K562 (cell line): ENCODE results near the gene NOMO2. TPM values are rescaled to one million over a fixed set of nuclear protein-coding genes. Genes with fewer than 3 reads are reported as not detected.
"Not testable (repeated sequence)": the region's sequence is repeated elsewhere in the genome, so short reads cannot be mapped to it uniquely, and the experiment has no call there.

ENCODE experiments used
- ATAC-seq: fragments of 200-7000 bp; cut with Tn5 transposase; 3 replicates; pipeline ENCODE4 v1.9.1; 2020; ENCODE audit warnings: moderate library complexity
- BruUV-seq: library from RNA; stranded (reverse); fragments of 400-500 nt; replicated peaks from 2 replicates; lab custom pipeline; 2021; lab: Mats Ljungman, UMichigan
- CTCF ChIA-PET: fragments of 300-600 bp; formaldehyde crosslinking; extraction: SDS; loops from one replicate; lab custom pipeline; 2021; ENCODE audit warnings: low intra/inter-chr PET ratio; lab: Yijun Ruan, JAX
- POLR2A ChIA-PET: fragments of 300-600, 350-650 bp; sonication (Branson Sonifier 250); formaldehyde crosslinking; extraction: SDS; loops from one replicate; lab custom pipeline; 2021; ENCODE audit warnings: antibody characterized with exemption, inconsistent platforms; lab: Yijun Ruan, JAX
- DNase-seq, 4 experiments: peaks; one replicate each; pipeline versions ENCODE4 v3.0.0 to v3.0.0-alpha.2; 2011 to 2018; ENCODE audit warnings: low spot score in 3 of 4, mixed read lengths in 3 of 4; ENCODE audit errors: extremely low read depth in 1 of 4
- FAIRE-seq: peaks from 2 replicates; lab custom pipeline; 2011; peaks lifted over from hg19 to GRCh38; lab: Jason Lieb, UNC
- H2AFZ ChIP-seq: 2 replicates; pipeline ENCODE4 v1.6.0; 2011; ENCODE audit warnings: low read depth, low read length, control low read depth, inconsistent platforms
- H3K27ac ChIP-seq: fragments of 200-600 bp; 3 replicates; pipeline ENCODE4 v1.8.0; 2011; ENCODE audit warnings: low read depth, mild to moderate bottlenecking, control low read depth, inconsistent platforms, low read length, moderate library complexity, mixed read lengths; ENCODE audit errors: extremely low read depth
- H3K27me3 ChIP-seq, 2 experiments: fragments of 300-600 bp in 1 of 2; 2 replicates in 1 of 2; 3 replicates in 1 of 2; pipeline versions ENCODE4 v1.6.0 to v1.8.0; 2011; ENCODE audit warnings: inconsistent platforms in 2 of 2, low read length in 2 of 2, mild to moderate bottlenecking in 1 of 2, mixed read lengths in 1 of 2, moderate library complexity in 1 of 2; ENCODE audit not compliant: control insufficient read depth in 2 of 2, insufficient read depth in 2 of 2
- H3K36me3 ChIP-seq: fragments of 300-600 bp; 3 replicates; pipeline ENCODE4 v1.8.0; 2011; ENCODE audit warnings: mild to moderate bottlenecking, low read length, inconsistent platforms; ENCODE audit not compliant: control insufficient read depth, insufficient read depth
- H3K4me1 ChIP-seq, 2 experiments: fragments of 200-600 bp in 1 of 2; replicated peaks in 1 of 2; 2 replicates in 1 of 2; 3 replicates in 1 of 2; pipeline versions ENCODE4 v1.5.1 to v1.8.0; 2011; ENCODE audit warnings: inconsistent platforms in 2 of 2, low read length in 2 of 2, mild to moderate bottlenecking in 1 of 2, mixed read lengths in 1 of 2, moderate library complexity in 1 of 2; ENCODE audit not compliant: control insufficient read depth in 2 of 2, insufficient read depth in 2 of 2
- H3K4me2 ChIP-seq: 2 replicates; pipeline ENCODE4 v1.6.1; 2011; ENCODE audit warnings: low read length, control low read depth, inconsistent platforms, mixed read lengths; ENCODE audit not compliant: insufficient read depth
- H3K4me3 ChIP-seq: fragments of 200-600 bp; sonication (generic), shearing (Covaris generic); 2 replicates; pipeline ENCODE4 v1.5.1; 2016; ENCODE audit warnings: control low read depth, inconsistent platforms
- H3K79me2 ChIP-seq: fragments of 200-600 bp; 3 replicates; pipeline ENCODE4 v1.8.0; 2011; ENCODE audit warnings: low read length, inconsistent platforms; ENCODE audit not compliant: control insufficient read depth, insufficient read depth
- H3K9ac ChIP-seq, 2 experiments: 2 replicates each; pipeline versions ENCODE4 v1.6.0 to v1.6.1; 2011; ENCODE audit warnings: low read depth in 2 of 2, low read length in 2 of 2, control low read depth in 1 of 2, inconsistent platforms in 1 of 2, mild to moderate bottlenecking in 1 of 2, mixed read lengths in 1 of 2; ENCODE audit not compliant: insufficient read depth in 1 of 2
- H3K9me1 ChIP-seq: one replicate; pipeline ENCODE4 v1.6.0; 2011; ENCODE audit warnings: inconsistent platforms, mild to moderate bottlenecking, low read length, moderate library complexity; ENCODE audit not compliant: control insufficient read depth, insufficient read depth
- H3K9me3 ChIP-seq: replicated peaks from 2 replicates; pipeline ENCODE4 v1.5.1; 2011; ENCODE audit warnings: low read depth, low read length, inconsistent platforms; ENCODE audit not compliant: control insufficient read depth, insufficient read depth
- H4K20me1 ChIP-seq: replicated peaks from 2 replicates; pipeline ENCODE4 v1.6.1; 2011; ENCODE audit warnings: low read length, inconsistent platforms, mixed read lengths; ENCODE audit not compliant: control insufficient read depth, insufficient read depth
- CTCF ChIP-seq, 3 experiments: IDR thresholded peaks in 2 of 3; conservative IDR thresholded peaks in 1 of 3; 2 replicates each; pipeline ENCODE4 v1.5.1; 2011 to 2012; ENCODE audit warnings: low read length in 3 of 3, mild to moderate bottlenecking in 3 of 3, control low read depth in 2 of 3, improper control_type of control experiment in 1 of 3, inconsistent platforms in 1 of 3, low read depth in 1 of 3, mixed read lengths in 1 of 3, moderate library complexity in 1 of 3; ENCODE audit not compliant: insufficient read depth in 2 of 3
- JUND ChIP-seq, 2 experiments: IDR thresholded peaks; 2 replicates in 1 of 2; 3 replicates in 1 of 2; pipeline ENCODE4 v1.6.1; 2011; ENCODE audit warnings: borderline replicate concordance in 2 of 2, low read depth in 2 of 2, low read length in 2 of 2, improper control_type of control experiment in 1 of 2, missing biosample characterization in 1 of 2, missing genetic modification characterization in 1 of 2, missing genetic modification reagents in 1 of 2
- RAD21 ChIP-seq, 2 experiments: fragments of 250-450 bp in 1 of 2; fragments of 450-650 bp in 1 of 2; sonication (Bioruptor Pico) in 1 of 2; formaldehyde crosslinking in 1 of 2; IDR thresholded peaks in 1 of 2; conservative IDR thresholded peaks in 1 of 2; 2 replicates each; pipeline versions ENCODE4 v1.4.0 to v1.8.0; 2020 to 2022; ENCODE audit warnings: mild to moderate bottlenecking in 2 of 2, moderate library complexity in 1 of 2
- SNIP1 ChIP-seq: fragments of 450-650 bp; IDR thresholded peaks from 2 replicates; pipeline ENCODE4 v1.7.1; 2017; ENCODE audit warnings: low read depth, mild to moderate bottlenecking
- SRF ChIP-seq, 2 experiments: fragments of 250-450, 450-650 bp in 1 of 2; sonication (Bioruptor Pico) in 1 of 2; sonication (generic) in 1 of 2; formaldehyde crosslinking; IDR thresholded peaks; 2 replicates each; pipeline versions ENCODE4 v1.5.0 to v1.5.1; 2020 to 2022; ENCODE audit warnings: mild to moderate bottlenecking in 1 of 2, missing genetic modification reagents in 1 of 2
- WGBS: fragments of 100-300 bp; shearing (Covaris generic); methylation state at CpG from one replicate; pipeline ENCODE4 v1.1.6; 2016; ENCODE audit warnings: low coverage, mixed read lengths; ENCODE audit not compliant: insufficient coverage; ENCODE audit errors: missing lambda C conversion rate; 5-methylcytosine and 5-hydroxymethylcytosine counted together
- in situ Hi-C: fragments of 300-500 bp; cut with MboI; formaldehyde crosslinking; loops from 4 replicates; pipeline ENCODE4 v1.15.0; 2018; ENCODE audit warnings: inconsistent platforms, mixed read lengths
- intact Hi-C: fragments of 100-400 bp; cut with micrococcal nuclease; formaldehyde crosslinking; loops from 2 replicates; pipeline ENCODE4 v1.14.2; 2022
- polyA plus RNA-seq, 8 experiments: library from polyadenylated mRNA; depleted of rRNA in 4 of 8; stranded (reverse) in 5 of 8; unstranded in 3 of 8; fragments of >200 nt; fragmentation: Nextera tagmentation in 2 of 8; fragmentation: Illumina TruSeq in 1 of 8; extraction: Ambion mirVana in 2 of 8; extraction: Trizol in 1 of 8; gene quantifications; 2 replicates each; pipeline versions ENCODE4 v1.2.1 to v1.2.3, GENCODE V29; 2011 to 2014; ENCODE audit warnings: inconsistent platforms in 1 of 8, missing spikeins in 1 of 8
- total RNA-seq, 7 experiments: library from RNA; depleted of rRNA in 6 of 7; stranded (reverse); fragments of >200 nt in 6 of 7; fragmentation: Illumina TruSeq in 2 of 7; extraction: Trizol in 2 of 7; gene quantifications; 2 replicates each; pipeline versions ENCODE4 v1.2.1 to v1.2.3, GENCODE V29; 2011 to 2021; ENCODE audit warnings: low replicate concordance in 1 of 7

The NOMO2 gene
- total and polyA plus RNA-seq, 9 of the 15 experiments (the other 6 are each of a cell fraction or from before 2014, with no cell fraction given): 25.2 to 82.2 (median 44.0) TPM

- BruUV-seq; intact Hi-C loops; H3K9me3 ChIP-seq; CTCF ChIA-PET; POLR2A ChIA-PET; H3K9me1 ChIP-seq; H3K27ac ChIP-seq; H3K27me3 ChIP-seq; H3K4me1 ChIP-seq; H2AFZ ChIP-seq; H3K36me3 ChIP-seq; H4K20me1 ChIP-seq; TF ChIP-seq JUND (tag; IDR thresholded peaks at IDR 0.05; ENCODE audit: borderline replicate concordance, low read depth, low read length): not testable (repeated sequence)
- FAIRE-seq (peak; percentile 86), DNase-seq (peak in 1 of 4 experiments; percentile 76), ATAC-seq (peak; percentile 97)
- WGBS: 0% methylated on average over 3 of the region's 4 CpGs
- TF ChIP-seq RAD21 (CRISPR knock-in tag; conservative IDR thresholded peaks at IDR 0.05 in 1 of 2, IDR thresholded peaks at IDR 0.05 in 1 of 2) (peak in 1 of 2 experiments; percentile 47; a peak in 2 of 4 replicates), SNIP1 (peak; percentile 76), SRF (CRISPR knock-in tag; IDR thresholded peaks at IDR 0.05) (peak in 1 of 2 experiments; percentile 93; a peak in 3 of 4 replicates), JUND (IDR thresholded peaks at IDR 0.05; ENCODE audit: borderline replicate concordance, low read depth, low read length) (0 out of 2 replicates have a peak, but pooled peaks have one; percentile 13), CTCF (IDR thresholded peaks at IDR 0.05 in 2 of 3, conservative IDR thresholded peaks at IDR 0.05 in 1 of 3; ENCODE audit: insufficient read depth in 2 of 3, low read depth in 1 of 3, low read length in 3 of 3) (peak; percentile 39 to 51 (median 42); a peak in 5 of 6 replicates)
- TF ChIP-seq, all 486 proteins: peak for 5; not testable (repeated sequence) for 481
- H3K4me3 ChIP-seq, H3K79me2 ChIP-seq, H3K9ac ChIP-seq, H3K4me2 ChIP-seq, in situ Hi-C loops: not testable (repeated sequence)
These were observed 30.0 kb upstream of the NOMO2 start for GRCh38 chr16:18591908-18592307.

- H3K4me1 ChIP-seq, BruUV-seq, H3K36me3 ChIP-seq, H3K79me2 ChIP-seq, H4K20me1 ChIP-seq, H3K27me3 ChIP-seq, FAIRE-seq, POLR2A ChIA-PET, DNase-seq, H3K4me3 ChIP-seq, intact Hi-C loops, in situ Hi-C loops, H3K9me1 ChIP-seq, CTCF ChIA-PET, H3K4me2 ChIP-seq, H3K9me3 ChIP-seq, H3K9ac ChIP-seq, H3K27ac ChIP-seq, H2AFZ ChIP-seq, ATAC-seq: not testable (repeated sequence)
These were observed 29.5 kb upstream of the NOMO2 start for GRCh38 chr16:18591441-18591840.

- intact Hi-C loops, H3K4me3 ChIP-seq, H3K27me3 ChIP-seq, CTCF ChIA-PET, H3K4me2 ChIP-seq, DNase-seq, H3K4me1 ChIP-seq, POLR2A ChIA-PET, H3K27ac ChIP-seq, in situ Hi-C loops, H3K9me3 ChIP-seq, H3K9me1 ChIP-seq, H2AFZ ChIP-seq, BruUV-seq, H3K9ac ChIP-seq, H4K20me1 ChIP-seq, H3K36me3 ChIP-seq, H3K79me2 ChIP-seq, FAIRE-seq: not testable (repeated sequence)
- no CpG with 5 or more reads among the region's 10 CpGs for WGBS
- ATAC-seq: peak; percentile 52
These were observed 27.9 kb upstream of the NOMO2 start for GRCh38 chr16:18589806-18590205.
